Ovary (tissue), 3 donors: Measurements from ENCODE around the gene CETN2.

ENCODE experiments used
- POLR2A ChIP-seq: fragments of 450-650 bp; IDR thresholded peaks from one replicate; pipeline ENCODE4 v1.6.1; 2017; ENCODE audit warnings: antibody characterized with exemption, mild to moderate bottlenecking, moderate library complexity
- TF ChIP-seq, protein P1 (sequence below), 3 donors: fragments of 450-650 bp in 2 of 3; fragments of 200-600 bp in 1 of 3; IDR thresholded peaks; one replicate each; pipeline versions ENCODE4 v1.5.1 to v1.8.0; 2016 to 2022; ENCODE audit warnings: antibody characterized with exemption in 3 of 3, mild to moderate bottlenecking in 1 of 3
- donor health status: DM: no; HTN: no; CAD: no.

GRCh38 chrX:152818356-152818755, 12.2 kb downstream of the CETN2 start:
- TF ChIP-seq, protein P1, sequence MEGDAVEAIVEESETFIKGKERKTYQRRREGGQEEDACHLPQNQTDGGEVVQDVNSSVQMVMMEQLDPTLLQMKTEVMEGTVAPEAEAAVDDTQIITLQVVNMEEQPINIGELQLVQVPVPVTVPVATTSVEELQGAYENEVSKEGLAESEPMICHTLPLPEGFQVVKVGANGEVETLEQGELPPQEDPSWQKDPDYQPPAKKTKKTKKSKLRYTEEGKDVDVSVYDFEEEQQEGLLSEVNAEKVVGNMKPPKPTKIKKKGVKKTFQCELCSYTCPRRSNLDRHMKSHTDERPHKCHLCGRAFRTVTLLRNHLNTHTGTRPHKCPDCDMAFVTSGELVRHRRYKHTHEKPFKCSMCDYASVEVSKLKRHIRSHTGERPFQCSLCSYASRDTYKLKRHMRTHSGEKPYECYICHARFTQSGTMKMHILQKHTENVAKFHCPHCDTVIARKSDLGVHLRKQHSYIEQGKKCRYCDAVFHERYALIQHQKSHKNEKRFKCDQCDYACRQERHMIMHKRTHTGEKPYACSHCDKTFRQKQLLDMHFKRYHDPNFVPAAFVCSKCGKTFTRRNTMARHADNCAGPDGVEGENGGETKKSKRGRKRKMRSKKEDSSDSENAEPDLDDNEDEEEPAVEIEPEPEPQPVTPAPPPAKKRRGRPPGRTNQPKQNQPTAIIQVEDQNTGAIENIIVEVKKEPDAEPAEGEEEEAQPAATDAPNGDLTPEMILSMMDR (IDR thresholded peaks at IDR 0.05), result no peak
- TF ChIP-seq POLR2A, result no peak
